HUES6 (cell line): ENCODE measurements around the gene DCAF8.

Experiments
- H3K27ac ChIP-seq: 2 replicates; pipeline ENCODE4 v1.7.0; 2013; ENCODE audit warnings: low read depth, mild to moderate bottlenecking, low read length, inconsistent platforms
- H3K27me3 ChIP-seq: 2 replicates; pipeline ENCODE4 v1.6.1; 2013; ENCODE audit warnings: low read length; ENCODE audit not compliant: control insufficient read depth, insufficient read depth
- H3K36me3 ChIP-seq: 2 replicates; pipeline ENCODE4 v1.6.1; 2013; ENCODE audit warnings: low read length; ENCODE audit not compliant: control insufficient read depth, insufficient read depth
- H3K4me1 ChIP-seq: 2 replicates; pipeline ENCODE4 v1.6.1; 2013; ENCODE audit warnings: low read length; ENCODE audit not compliant: control insufficient read depth, insufficient read depth
- H3K4me3 ChIP-seq: 2 replicates; pipeline ENCODE4 v1.5.1; 2013; ENCODE audit warnings: low read depth, low read length
- H3K9ac ChIP-seq: one replicate; pipeline ENCODE4 v1.6.1; 2013; ENCODE audit warnings: mild to moderate bottlenecking, low read length
- H3K9me3 ChIP-seq: 2 replicates; pipeline ENCODE4 v1.6.1; 2013; ENCODE audit warnings: low read depth, low read length; ENCODE audit not compliant: control insufficient read depth, insufficient read depth

The DCAF8 gene

DNA sequence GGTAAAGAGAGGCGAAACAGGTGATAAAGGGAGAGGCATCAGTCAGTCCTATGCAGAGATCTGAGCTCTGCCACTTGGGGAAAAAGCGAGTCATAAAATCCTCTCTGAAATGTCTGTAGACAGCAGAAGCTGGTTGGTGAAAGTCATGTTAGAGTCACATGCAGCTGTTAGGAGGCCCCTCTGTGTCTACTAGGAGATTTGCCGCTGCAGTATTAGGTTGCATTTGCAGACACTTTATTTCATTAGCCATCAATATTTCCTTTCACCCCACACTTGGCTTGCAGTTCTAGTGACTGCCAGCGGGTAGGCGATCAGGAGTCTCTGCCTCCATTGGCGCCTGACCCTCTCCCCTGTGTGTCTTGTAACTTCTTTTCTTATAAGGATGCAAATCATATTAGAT, 94.8 kb downstream of the DCAF8 start:
- peak overlapping the region; percentile 59 for H3K9ac ChIP-seq
- no peak overlapping the region for H3K4me3 ChIP-seq
- peak overlapping the region; percentile 65; the same call in 1 of the 2 replicates for H3K27ac ChIP-seq
- H3K4me1 ChIP-seq, result peaks cover 57% of the 10 kb centered on the region
- no peaks in the 10 kb centered on the region for H3K36me3 ChIP-seq
- no peaks in the 10 kb centered on the region for H3K27me3 ChIP-seq
- H3K9me3 ChIP-seq, result no peaks in the 10 kb centered on the region

GRCh38 chr1:160167056-160167455, 95.3 kb downstream of the DCAF8 start:
- Histone ChIP-seq H3K4me3 (no peak overlapping the region), H3K36me3 (no peaks in the 10 kb centered on the region), H3K9me3 (no peaks in the 10 kb centered on the region), H3K27ac (no peak overlapping the region), H3K9ac (peak overlapping the region; percentile 21), H3K27me3 (no peaks in the 10 kb centered on the region), H3K4me1 (peaks cover 54% of the 10 kb centered on the region)

GRCh38 chr1:160166166-160166868, 96.0 kb downstream of the DCAF8 start:
- no peak overlapping the region for H3K9ac ChIP-seq
- peaks cover 47% of the 10 kb centered on the region for H3K4me1 ChIP-seq
- H3K4me3 ChIP-seq, result no peak overlapping the region
- no peak overlapping the region for H3K27ac ChIP-seq
- H3K36me3 ChIP-seq, result no peaks in the 10 kb centered on the region
- no peaks in the 10 kb centered on the region for H3K9me3 ChIP-seq
- H3K27me3 ChIP-seq, result no peaks in the 10 kb centered on the region
